ENCODE measurements around the gene YAE1.

The YAE1 gene

GRCh38 chr7:39587393-39587792, 21.2 kb downstream of the YAE1 start:
- no peak for ATAC-seq
- TF ChIP-seq GLIS3 (CRISPR knock-in tag; IDR thresholded peaks at IDR 0.05), result no peak
- TF ChIP-seq ZNF565 (CRISPR knock-in tag; conservative IDR thresholded peaks at IDR 0.05; ENCODE audit: low read depth), result no peak
- TF ChIP-seq ESRRG (CRISPR knock-in tag; IDR thresholded peaks at IDR 0.05), result no peak

GRCh38 chr7:39588416-39588815, 22.2 kb downstream of the YAE1 start:
- no peak for ATAC-seq
- no peak for TF ChIP-seq GLIS3 (CRISPR knock-in tag; IDR thresholded peaks at IDR 0.05)
- no peak for TF ChIP-seq TOX (CRISPR knock-in tag; IDR thresholded peaks at IDR 0.05; ENCODE audit: borderline replicate concordance)
- TF ChIP-seq BACH2 (CRISPR knock-in tag; IDR thresholded peaks at IDR 0.05; ENCODE audit: borderline replicate concordance), result no peak
- no peak for TF ChIP-seq PPARA (CRISPR knock-in tag; IDR thresholded peaks at IDR 0.05; ENCODE audit: borderline replicate concordance)
- TF ChIP-seq, protein P1, sequence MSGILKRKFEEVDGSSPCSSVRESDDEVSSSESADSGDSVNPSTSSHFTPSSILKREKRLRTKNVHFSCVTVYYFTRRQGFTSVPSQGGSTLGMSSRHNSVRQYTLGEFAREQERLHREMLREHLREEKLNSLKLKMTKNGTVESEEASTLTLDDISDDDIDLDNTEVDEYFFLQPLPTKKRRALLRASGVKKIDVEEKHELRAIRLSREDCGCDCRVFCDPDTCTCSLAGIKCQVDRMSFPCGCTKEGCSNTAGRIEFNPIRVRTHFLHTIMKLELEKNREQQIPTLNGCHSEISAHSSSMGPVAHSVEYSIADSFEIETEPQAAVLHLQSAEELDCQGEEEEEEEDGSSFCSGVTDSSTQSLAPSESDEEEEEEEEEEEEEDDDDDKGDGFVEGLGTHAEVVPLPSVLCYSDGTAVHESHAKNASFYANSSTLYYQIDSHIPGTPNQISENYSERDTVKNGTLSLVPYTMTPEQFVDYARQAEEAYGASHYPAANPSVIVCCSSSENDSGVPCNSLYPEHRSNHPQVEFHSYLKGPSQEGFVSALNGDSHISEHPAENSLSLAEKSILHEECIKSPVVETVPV (CRISPR knock-in tag; IDR thresholded peaks at IDR 0.05), result no peak
- no peak for TF ChIP-seq ISL1 (CRISPR knock-in tag; IDR thresholded peaks at IDR 0.05)
- TF ChIP-seq ZNF565 (CRISPR knock-in tag; conservative IDR thresholded peaks at IDR 0.05; ENCODE audit: low read depth), result no peak
- no peak for TF ChIP-seq ZFP30 (CRISPR knock-in tag; IDR thresholded peaks at IDR 0.05)
- no peak for TF ChIP-seq ZNF70 (CRISPR knock-in tag; IDR thresholded peaks at IDR 0.05)
- no peak for TF ChIP-seq ZC3H10 (CRISPR knock-in tag; IDR thresholded peaks at IDR 0.05)
- TF ChIP-seq, protein P2, sequence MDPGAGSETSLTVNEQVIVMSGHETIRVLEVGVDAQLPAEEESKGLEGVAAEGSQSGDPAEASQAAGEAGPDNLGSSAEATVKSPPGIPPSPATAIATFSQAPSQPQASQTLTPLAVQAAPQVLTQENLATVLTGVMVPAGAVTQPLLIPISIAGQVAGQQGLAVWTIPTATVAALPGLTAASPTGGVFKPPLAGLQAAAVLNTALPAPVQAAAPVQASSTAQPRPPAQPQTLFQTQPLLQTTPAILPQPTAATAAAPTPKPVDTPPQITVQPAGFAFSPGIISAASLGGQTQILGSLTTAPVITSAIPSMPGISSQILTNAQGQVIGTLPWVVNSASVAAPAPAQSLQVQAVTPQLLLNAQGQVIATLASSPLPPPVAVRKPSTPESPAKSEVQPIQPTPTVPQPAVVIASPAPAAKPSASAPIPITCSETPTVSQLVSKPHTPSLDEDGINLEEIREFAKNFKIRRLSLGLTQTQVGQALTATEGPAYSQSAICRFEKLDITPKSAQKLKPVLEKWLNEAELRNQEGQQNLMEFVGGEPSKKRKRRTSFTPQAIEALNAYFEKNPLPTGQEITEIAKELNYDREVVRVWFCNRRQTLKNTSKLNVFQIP (CRISPR knock-in tag; IDR thresholded peaks at IDR 0.05; ENCODE audit: borderline replicate concordance, low read depth), result no peak
- no peak for TF ChIP-seq RARB (CRISPR knock-in tag; IDR thresholded peaks at IDR 0.05)
- no peak for TF ChIP-seq ZFP3 (CRISPR knock-in tag; IDR thresholded peaks at IDR 0.05)
- no peak for TF ChIP-seq TCF4 (CRISPR knock-in tag; IDR thresholded peaks at IDR 0.05; ENCODE audit: borderline replicate concordance)
- TF ChIP-seq PATZ1 (CRISPR knock-in tag; IDR thresholded peaks at IDR 0.05; ENCODE audit: borderline replicate concordance), result no peak

- TF ChIP-seq, protein P3, sequence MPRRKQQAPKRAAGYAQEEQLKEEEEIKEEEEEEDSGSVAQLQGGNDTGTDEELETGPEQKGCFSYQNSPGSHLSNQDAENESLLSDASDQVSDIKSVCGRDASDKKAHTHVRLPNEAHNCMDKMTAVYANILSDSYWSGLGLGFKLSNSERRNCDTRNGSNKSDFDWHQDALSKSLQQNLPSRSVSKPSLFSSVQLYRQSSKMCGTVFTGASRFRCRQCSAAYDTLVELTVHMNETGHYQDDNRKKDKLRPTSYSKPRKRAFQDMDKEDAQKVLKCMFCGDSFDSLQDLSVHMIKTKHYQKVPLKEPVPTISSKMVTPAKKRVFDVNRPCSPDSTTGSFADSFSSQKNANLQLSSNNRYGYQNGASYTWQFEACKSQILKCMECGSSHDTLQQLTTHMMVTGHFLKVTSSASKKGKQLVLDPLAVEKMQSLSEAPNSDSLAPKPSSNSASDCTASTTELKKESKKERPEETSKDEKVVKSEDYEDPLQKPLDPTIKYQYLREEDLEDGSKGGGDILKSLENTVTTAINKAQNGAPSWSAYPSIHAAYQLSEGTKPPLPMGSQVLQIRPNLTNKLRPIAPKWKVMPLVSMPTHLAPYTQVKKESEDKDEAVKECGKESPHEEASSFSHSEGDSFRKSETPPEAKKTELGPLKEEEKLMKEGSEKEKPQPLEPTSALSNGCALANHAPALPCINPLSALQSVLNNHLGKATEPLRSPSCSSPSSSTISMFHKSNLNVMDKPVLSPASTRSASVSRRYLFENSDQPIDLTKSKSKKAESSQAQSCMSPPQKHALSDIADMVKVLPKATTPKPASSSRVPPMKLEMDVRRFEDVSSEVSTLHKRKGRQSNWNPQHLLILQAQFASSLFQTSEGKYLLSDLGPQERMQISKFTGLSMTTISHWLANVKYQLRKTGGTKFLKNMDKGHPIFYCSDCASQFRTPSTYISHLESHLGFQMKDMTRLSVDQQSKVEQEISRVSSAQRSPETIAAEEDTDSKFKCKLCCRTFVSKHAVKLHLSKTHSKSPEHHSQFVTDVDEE (CRISPR knock-in tag; IDR thresholded peaks at IDR 0.05), result no peak
- TF ChIP-seq ISL1 (CRISPR knock-in tag; IDR thresholded peaks at IDR 0.05), result peak; percentile 37
- TF ChIP-seq ZNF70 (CRISPR knock-in tag; IDR thresholded peaks at IDR 0.05), result no peak
- ATAC-seq, result peak; percentile 85
Observed at GRCh38 chr7:39589323-39590111, 23.3 kb downstream of the YAE1 start.

GRCh38 chr7:39592586-39592985, 26.4 kb downstream of the YAE1 start:
- TF ChIP-seq TCF4 (CRISPR knock-in tag; IDR thresholded peaks at IDR 0.05; ENCODE audit: borderline replicate concordance) (no peak), ZFP3 (CRISPR knock-in tag; IDR thresholded peaks at IDR 0.05) (no peak), RARB (CRISPR knock-in tag; IDR thresholded peaks at IDR 0.05) (no peak), SNAI2 (CRISPR knock-in tag; IDR thresholded peaks at IDR 0.05) (no peak), ISL1 (CRISPR knock-in tag; IDR thresholded peaks at IDR 0.05) (no peak), PATZ1 (CRISPR knock-in tag; IDR thresholded peaks at IDR 0.05; ENCODE audit: borderline replicate concordance) (no peak), TOX (CRISPR knock-in tag; IDR thresholded peaks at IDR 0.05; ENCODE audit: borderline replicate concordance) (no peak), OSR1 (CRISPR knock-in tag; IDR thresholded peaks at IDR 0.05) (no peak), ZFP30 (CRISPR knock-in tag; IDR thresholded peaks at IDR 0.05) (no peak)
- TF ChIP-seq, protein P4, sequence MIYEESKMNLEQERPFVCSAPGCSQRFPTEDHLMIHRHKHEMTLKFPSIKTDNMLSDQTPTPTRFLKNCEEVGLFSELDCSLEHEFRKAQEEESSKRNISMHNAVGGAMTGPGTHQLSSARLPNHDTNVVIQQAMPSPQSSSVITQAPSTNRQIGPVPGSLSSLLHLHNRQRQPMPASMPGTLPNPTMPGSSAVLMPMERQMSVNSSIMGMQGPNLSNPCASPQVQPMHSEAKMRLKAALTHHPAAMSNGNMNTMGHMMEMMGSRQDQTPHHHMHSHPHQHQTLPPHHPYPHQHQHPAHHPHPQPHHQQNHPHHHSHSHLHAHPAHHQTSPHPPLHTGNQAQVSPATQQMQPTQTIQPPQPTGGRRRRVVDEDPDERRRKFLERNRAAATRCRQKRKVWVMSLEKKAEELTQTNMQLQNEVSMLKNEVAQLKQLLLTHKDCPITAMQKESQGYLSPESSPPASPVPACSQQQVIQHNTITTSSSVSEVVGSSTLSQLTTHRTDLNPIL (CRISPR knock-in tag; IDR thresholded peaks at IDR 0.05; ENCODE audit: low read depth), result no peak
- TF ChIP-seq, protein P3 (CRISPR knock-in tag; IDR thresholded peaks at IDR 0.05), result no peak
- peak; percentile 39 for ATAC-seq

Data from SK-N-SH treated with all-trans-retinoic acid at 6 μM for 48 hours (cell line).